ENCODE measurements around the gene ITPRID1. TPM values are rescaled to one million over a fixed set of nuclear protein-coding genes. Genes with fewer than 3 reads are reported as not detected.

ITPRID1 gene
- total and polyA plus RNA-seq, 9 donors, result 0.20 TPM; not detected in 8

- intact Hi-C loops (cut with DNase I), result no loop called here
- Histone ChIP-seq H3K9me3 (no peaks in the 10 kb centered on the region), H3K27ac (no peak overlapping the region), H3K4me1 (ENCODE audit: insufficient read depth) (no peaks in the 10 kb centered on the region), H3K27me3 (no peaks in the 10 kb centered on the region), H3K36me3 (no peaks in the 10 kb centered on the region), H3K4me3 (no peak overlapping the region)
- no peak for DNase-seq
- WGBS, 3 donors, result 73 to 77% (median 77%) methylated on average over 3 of the region's 3 CpGs
- TF ChIP-seq EP300 (IDR thresholded peaks at IDR 0.05) (no peak), POLR2A (IDR thresholded peaks at IDR 0.05) (no peak), CTCF (IDR thresholded peaks at IDR 0.05) (no peak)
Measured at GRCh38 chr7:31640381-31640780, 126.5 kb downstream of the ITPRID1 start.

- H3K4me1 ChIP-seq (ENCODE audit: insufficient read depth), result no peaks in the 10 kb centered on the region
- no peak for TF ChIP-seq EP300 (IDR thresholded peaks at IDR 0.05)
- no peak for TF ChIP-seq CTCF (IDR thresholded peaks at IDR 0.05)
- TF ChIP-seq POLR2A (IDR thresholded peaks at IDR 0.05), result no peak
- H3K27me3 ChIP-seq, result no peaks in the 10 kb centered on the region
- 52 to 60% (median 58%) methylated on average over 5 of the region's 5 CpGs for WGBS, 3 donors
- H3K9me3 ChIP-seq, result no peaks in the 10 kb centered on the region
- H3K4me3 ChIP-seq, result no peak overlapping the region
- intact Hi-C loops (cut with DNase I), result no loop called here
- H3K27ac ChIP-seq, result no peak overlapping the region
- no peak for DNase-seq
- H3K36me3 ChIP-seq, result no peaks in the 10 kb centered on the region
Measured at GRCh38 chr7:31642681-31643115, 128.8 kb downstream of the ITPRID1 start.

GRCh38 chr7:31646942-31647341 lies 133.1 kb downstream of the ITPRID1 start:
- Histone ChIP-seq H3K4me3 (no peak overlapping the region), H3K4me1 (ENCODE audit: insufficient read depth) (no peaks in the 10 kb centered on the region), H3K27me3 (no peaks in the 10 kb centered on the region), H3K27ac (no peak overlapping the region), H3K9me3 (no peaks in the 10 kb centered on the region), H3K36me3 (no peaks in the 10 kb centered on the region)
- no peak for DNase-seq
- intact Hi-C loops (cut with DNase I), result no loop called here
- TF ChIP-seq POLR2A (IDR thresholded peaks at IDR 0.05) (no peak), EP300 (IDR thresholded peaks at IDR 0.05) (no peak), CTCF (IDR thresholded peaks at IDR 0.05) (no peak)
- WGBS, 3 donors, result 87 to 92% (median 89%) methylated on average over 4 of the region's 4 CpGs

- no peaks in the 10 kb centered on the region for H3K36me3 ChIP-seq
- H3K9me3 ChIP-seq, result no peaks in the 10 kb centered on the region
- no peak overlapping the region for H3K4me3 ChIP-seq
- no peak overlapping the region for H3K27ac ChIP-seq
- no peak for TF ChIP-seq CTCF (IDR thresholded peaks at IDR 0.05)
- 78 to 83% (median 80%) methylated on average over 7 of the region's 7 CpGs for WGBS, 3 donors
- H3K4me1 ChIP-seq (ENCODE audit: insufficient read depth), result no peaks in the 10 kb centered on the region
- intact Hi-C loops (cut with DNase I), result no loop called here
- no peaks in the 10 kb centered on the region for H3K27me3 ChIP-seq
- no peak for DNase-seq
Measured at GRCh38 chr7:31647511-31647910, 133.6 kb downstream of the ITPRID1 start.

- WGBS, 3 donors, result 84 to 90% (median 88%) methylated on average over 1 of the region's 1 CpG
- intact Hi-C loops (cut with DNase I), result no loop called here
- Histone ChIP-seq H3K4me3 (no peak overlapping the region), H3K36me3 (no peaks in the 10 kb centered on the region), H3K27ac (no peak overlapping the region), H3K27me3 (no peaks in the 10 kb centered on the region), H3K4me1 (ENCODE audit: insufficient read depth) (no peaks in the 10 kb centered on the region), H3K9me3 (no peaks in the 10 kb centered on the region)
- TF ChIP-seq CTCF (IDR thresholded peaks at IDR 0.05) (no peak), POLR2A (IDR thresholded peaks at IDR 0.05) (no peak), EP300 (IDR thresholded peaks at IDR 0.05) (no peak)
- no peak for DNase-seq
Measured at GRCh38 chr7:31648288-31648687, 134.4 kb downstream of the ITPRID1 start.

All from ovary (tissue), 9 donors.